Measurements from ENCODE around the gene HIVEP3. TPM values are rescaled to one million over a fixed set of nuclear protein-coding genes. Genes with fewer than 3 reads are reported as not detected.

Gene HIVEP3
- total RNA-seq: 1 to 10 TPM; 4.9 to 6.5 (median 6.1) TPM
- long read RNA-seq, donor 1, partial matches to known transcripts: 0 of 7 reads
- long read RNA-seq, donor 1, other reads (novel, unspliced or antisense): 7 of 7 reads
- long read RNA-seq, donor 2, partial matches to known transcripts: 0 of 2 reads
- long read RNA-seq, donor 2, other reads (novel, unspliced or antisense): 2 of 2 reads

DNA sequence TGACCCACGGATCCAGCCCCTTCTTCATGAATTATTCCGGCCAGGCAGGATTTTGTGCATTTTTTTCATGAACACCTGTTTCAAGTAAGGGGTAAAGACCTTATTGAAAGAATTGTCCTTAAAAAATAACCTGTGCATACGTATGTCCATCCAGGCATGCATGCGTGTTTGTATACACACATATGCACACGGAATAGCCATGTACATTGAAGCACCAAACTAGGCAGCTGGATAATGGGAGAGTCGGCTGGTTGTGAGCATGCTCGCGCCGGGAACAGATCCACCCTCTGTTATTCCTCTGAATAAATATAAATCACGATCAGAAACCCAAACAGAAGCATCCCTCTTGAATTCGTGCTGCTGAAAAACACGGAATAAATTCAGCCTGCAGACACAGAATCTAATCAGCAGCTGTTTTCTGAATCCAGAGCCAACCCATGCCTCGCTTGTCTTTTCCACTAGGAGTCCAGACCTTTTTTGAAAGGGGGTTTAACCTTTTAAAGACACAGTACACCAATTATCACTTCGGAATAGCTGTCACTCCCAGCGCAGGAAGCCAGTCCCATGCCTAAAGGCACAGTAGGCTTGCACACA lies at the start of gene HIVEP3:
TSS of gene HIVEP3 (minus strand) at position 473 of the 594 bp plus-strand sequence.
- no peak for DNase-seq
- intact Hi-C loops (cut with DNase I, micrococcal nuclease): no loop called here
- ATAC-seq: no peak
- Histone ChIP-seq H3K9me3 (no peaks in the 10 kb centered on the region), H3K4me3 (no peak within 1 kb of the TSS), H3K36me3 (ENCODE audit: low read depth) (no peaks in the 10 kb centered on the region), H3K4me1 (ENCODE audit: low read depth) (peaks cover 13% of the 10 kb centered on the region)
- TF ChIP-seq, protein P1, sequence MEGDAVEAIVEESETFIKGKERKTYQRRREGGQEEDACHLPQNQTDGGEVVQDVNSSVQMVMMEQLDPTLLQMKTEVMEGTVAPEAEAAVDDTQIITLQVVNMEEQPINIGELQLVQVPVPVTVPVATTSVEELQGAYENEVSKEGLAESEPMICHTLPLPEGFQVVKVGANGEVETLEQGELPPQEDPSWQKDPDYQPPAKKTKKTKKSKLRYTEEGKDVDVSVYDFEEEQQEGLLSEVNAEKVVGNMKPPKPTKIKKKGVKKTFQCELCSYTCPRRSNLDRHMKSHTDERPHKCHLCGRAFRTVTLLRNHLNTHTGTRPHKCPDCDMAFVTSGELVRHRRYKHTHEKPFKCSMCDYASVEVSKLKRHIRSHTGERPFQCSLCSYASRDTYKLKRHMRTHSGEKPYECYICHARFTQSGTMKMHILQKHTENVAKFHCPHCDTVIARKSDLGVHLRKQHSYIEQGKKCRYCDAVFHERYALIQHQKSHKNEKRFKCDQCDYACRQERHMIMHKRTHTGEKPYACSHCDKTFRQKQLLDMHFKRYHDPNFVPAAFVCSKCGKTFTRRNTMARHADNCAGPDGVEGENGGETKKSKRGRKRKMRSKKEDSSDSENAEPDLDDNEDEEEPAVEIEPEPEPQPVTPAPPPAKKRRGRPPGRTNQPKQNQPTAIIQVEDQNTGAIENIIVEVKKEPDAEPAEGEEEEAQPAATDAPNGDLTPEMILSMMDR (IDR thresholded peaks at IDR 0.05): no peak

DNA sequence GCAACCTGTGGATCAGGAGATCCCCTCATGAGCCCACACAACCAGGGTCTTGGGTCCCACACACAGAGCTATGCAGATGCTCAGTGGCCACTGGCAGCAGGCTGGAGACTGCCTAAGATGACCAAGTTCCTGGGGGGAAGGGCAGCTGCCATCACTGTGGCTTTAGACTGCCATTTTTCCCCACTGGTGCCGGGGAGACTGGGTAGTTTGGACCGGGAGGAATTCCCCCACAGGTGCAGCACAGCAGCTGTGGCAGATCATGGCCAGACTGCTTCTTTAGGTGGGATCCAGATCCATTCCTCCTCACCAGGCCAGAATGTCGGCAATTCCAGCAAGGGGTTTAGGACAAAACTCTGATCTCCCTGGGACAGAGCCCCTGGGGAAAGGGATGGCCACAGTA lies 45.7 kb upstream of the HIVEP3 start:
- no peaks in the 10 kb centered on the region for H3K36me3 ChIP-seq (ENCODE audit: low read depth)
- H3K9me3 ChIP-seq: no peaks in the 10 kb centered on the region
- H3K4me1 ChIP-seq (ENCODE audit: low read depth): no peaks in the 10 kb centered on the region
- ATAC-seq (no peak), DNase-seq (no peak)
- TF ChIP-seq, protein P1 (IDR thresholded peaks at IDR 0.05): no peak
- intact Hi-C loops (cut with DNase I, micrococcal nuclease): no loop called here
- H3K4me3 ChIP-seq: no peak overlapping the region

- Histone ChIP-seq H3K4me3 (no peak overlapping the region), H3K9me3 (no peaks in the 10 kb centered on the region), H3K36me3 (ENCODE audit: low read depth) (no peaks in the 10 kb centered on the region), H3K4me1 (ENCODE audit: low read depth) (no peaks in the 10 kb centered on the region)
- DNase-seq (no peak), ATAC-seq (no peak)
- TF ChIP-seq, protein P1 (IDR thresholded peaks at IDR 0.05): no peak
- intact Hi-C loops (cut with DNase I, micrococcal nuclease): no loop called here
These were observed 44.9 kb upstream of the HIVEP3 start for GRCh38 chr1:41963636-41964035.

- ATAC-seq: no peak
- Histone ChIP-seq H3K4me3 (no peak overlapping the region), H3K9me3 (no peaks in the 10 kb centered on the region), H3K4me1 (ENCODE audit: low read depth) (no peaks in the 10 kb centered on the region), H3K36me3 (ENCODE audit: low read depth) (no peaks in the 10 kb centered on the region)
- DNase-seq: no peak
- intact Hi-C loops (cut with DNase I, micrococcal nuclease): no loop called here
- TF ChIP-seq, protein P1 (IDR thresholded peaks at IDR 0.05): no peak
These were observed 39.4 kb upstream of the HIVEP3 start for GRCh38 chr1:41958015-41958673.

- intact Hi-C loops (cut with DNase I, micrococcal nuclease): no loop called here
- Histone ChIP-seq H3K4me3 (no peak overlapping the region), H3K36me3 (ENCODE audit: low read depth) (no peaks in the 10 kb centered on the region), H3K9me3 (no peaks in the 10 kb centered on the region), H3K4me1 (ENCODE audit: low read depth) (no peaks in the 10 kb centered on the region)
- ATAC-seq (no peak), DNase-seq (no peak)
- TF ChIP-seq, protein P1 (IDR thresholded peaks at IDR 0.05): no peak
These were observed 38.8 kb upstream of the HIVEP3 start for GRCh38 chr1:41957568-41957967.

Measured in mucosa of descending colon (tissue), 3 donors.